Mesothelial cell of epicardium (in vitro differentiated cells): ENCODE results near the gene LGI4. TPM values are rescaled to one million over a fixed set of nuclear protein-coding genes. Genes with fewer than 3 reads are reported as not detected.

ENCODE experiments used
- DNase-seq, 2 experiments: peaks; one replicate each; pipeline ENCODE4 v3.0.0; 2021; ENCODE audit warnings: low spot score in 2 of 2; ENCODE audit not compliant: unreplicated experiment in 2 of 2
- H3K27ac Mint-ChIP-seq: 2 replicates; pipeline ENCODE4 v1.8.0; 2021; ENCODE audit warnings: mixed read lengths
- H3K27me3 Mint-ChIP-seq: 2 replicates; pipeline ENCODE4 v1.8.0; 2021; ENCODE audit warnings: low read depth, mixed read lengths
- H3K36me3 Mint-ChIP-seq: 2 replicates; pipeline ENCODE4 v1.8.0; 2021; ENCODE audit warnings: mixed read lengths
- H3K4me1 Mint-ChIP-seq: 2 replicates; pipeline ENCODE4 v1.8.0; 2021; ENCODE audit warnings: mixed read lengths
- H3K4me3 Mint-ChIP-seq: 2 replicates; pipeline ENCODE4 v1.8.0; 2021; ENCODE audit warnings: mild to moderate bottlenecking, moderate library complexity, mixed read lengths
- H3K9me3 Mint-ChIP-seq: 2 replicates; pipeline ENCODE4 v1.8.0; 2021; ENCODE audit warnings: mixed read lengths
- CTCF ChIP-seq: fragments of 200-600 bp; sonication (generic); IDR thresholded peaks from one replicate; pipeline ENCODE4 v1.5.0; 2021; ENCODE audit warnings: antibody characterized with exemption; ENCODE audit not compliant: unreplicated experiment
- total RNA-seq: library from RNA; stranded (reverse); gene quantifications from 3 replicates; pipeline ENCODE4 v1.2.1, GENCODE V29; 2021

Gene LGI4
- total RNA-seq, 1 donor from 2014 or later = 1.4 TPM

DNA sequence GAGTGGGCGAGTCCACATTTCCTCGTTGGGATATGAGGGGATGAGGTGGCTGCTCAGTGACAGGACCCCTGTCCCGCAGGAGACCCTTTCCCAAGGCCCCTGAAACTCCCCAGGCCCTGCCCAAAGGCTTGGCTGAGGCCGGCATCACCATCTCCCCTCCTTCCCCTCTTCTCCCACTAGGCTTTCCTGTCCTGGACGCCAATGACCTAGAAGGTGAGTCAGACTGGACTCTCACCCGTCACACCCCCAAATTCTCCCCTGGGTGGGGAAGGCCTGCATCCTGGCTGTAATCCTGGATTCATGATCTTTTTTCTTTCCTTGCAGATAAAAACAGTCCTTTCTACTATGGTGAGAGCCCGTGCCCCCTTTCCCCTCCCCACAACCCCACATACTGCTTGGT lies 14.0 kb downstream of the LGI4 start:
- Mint-ChIP-seq H3K4me1 (peaks cover 10% of the 10 kb centered on the region), H3K4me3 (no peak overlapping the region), H3K27me3 (peaks cover 1% of the 10 kb centered on the region), H3K36me3 (no peaks in the 10 kb centered on the region), H3K27ac (no peak overlapping the region), H3K9me3 (no peaks in the 10 kb centered on the region)
- TF ChIP-seq CTCF = no peak
- no peak for DNase-seq

- H3K36me3 Mint-ChIP-seq = no peaks in the 10 kb centered on the region
- H3K9me3 Mint-ChIP-seq = no peaks in the 10 kb centered on the region
- no peak overlapping the region for H3K27ac Mint-ChIP-seq
- H3K4me1 Mint-ChIP-seq = peaks cover 13% of the 10 kb centered on the region
- peaks cover 4% of the 10 kb centered on the region for H3K27me3 Mint-ChIP-seq
- no peak for TF ChIP-seq CTCF
- H3K4me3 Mint-ChIP-seq = no peak overlapping the region
- no peak for DNase-seq
Observed at GRCh38 chr19:35120492-35120891, 14.4 kb downstream of the LGI4 start.

DNA sequence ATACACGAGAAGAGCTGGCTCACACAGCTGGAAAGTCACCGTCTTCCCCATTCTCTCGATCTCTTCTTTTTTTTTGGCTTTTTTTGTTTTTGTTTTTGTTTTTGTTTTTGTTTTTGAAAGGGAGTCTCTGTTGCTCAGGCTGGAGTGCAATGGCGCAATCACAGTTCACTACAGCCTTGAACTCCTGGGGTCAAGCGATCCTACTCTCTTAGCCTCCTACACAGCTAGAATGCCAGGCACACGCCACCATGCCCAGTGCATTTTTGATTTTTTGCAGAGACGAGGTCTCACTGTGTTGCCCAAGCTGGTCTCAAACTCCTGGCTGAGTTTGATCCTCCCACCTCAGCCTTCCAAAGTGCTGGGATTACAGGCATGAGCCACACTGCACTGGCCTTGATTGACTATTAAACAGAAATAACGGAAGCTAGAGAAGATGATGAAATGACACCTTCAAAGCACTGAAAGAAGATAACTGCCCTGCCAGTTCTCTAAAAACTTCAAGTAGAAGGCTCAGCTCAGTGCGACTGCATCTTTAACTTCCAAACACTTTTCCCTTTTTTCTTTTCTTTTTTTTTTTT lies 15.2 kb downstream of the LGI4 start:
- peaks cover 4% of the 10 kb centered on the region for H3K27me3 Mint-ChIP-seq
- peaks cover 19% of the 10 kb centered on the region for H3K4me1 Mint-ChIP-seq
- H3K9me3 Mint-ChIP-seq = no peaks in the 10 kb centered on the region
- H3K36me3 Mint-ChIP-seq = no peaks in the 10 kb centered on the region
- no peak for DNase-seq
- TF ChIP-seq CTCF = no peak
- H3K27ac Mint-ChIP-seq = no peak overlapping the region
- no peak overlapping the region for H3K4me3 Mint-ChIP-seq

- no peaks in the 10 kb centered on the region for H3K9me3 Mint-ChIP-seq
- no peak for DNase-seq
- peaks cover 4% of the 10 kb centered on the region for H3K27me3 Mint-ChIP-seq
- H3K27ac Mint-ChIP-seq = no peak overlapping the region
- H3K36me3 Mint-ChIP-seq = no peaks in the 10 kb centered on the region
- H3K4me1 Mint-ChIP-seq = peaks cover 23% of the 10 kb centered on the region
- no peak for TF ChIP-seq CTCF
- H3K4me3 Mint-ChIP-seq = no peak overlapping the region
Observed at GRCh38 chr19:35119091-35119490, 15.8 kb downstream of the LGI4 start.

DNA sequence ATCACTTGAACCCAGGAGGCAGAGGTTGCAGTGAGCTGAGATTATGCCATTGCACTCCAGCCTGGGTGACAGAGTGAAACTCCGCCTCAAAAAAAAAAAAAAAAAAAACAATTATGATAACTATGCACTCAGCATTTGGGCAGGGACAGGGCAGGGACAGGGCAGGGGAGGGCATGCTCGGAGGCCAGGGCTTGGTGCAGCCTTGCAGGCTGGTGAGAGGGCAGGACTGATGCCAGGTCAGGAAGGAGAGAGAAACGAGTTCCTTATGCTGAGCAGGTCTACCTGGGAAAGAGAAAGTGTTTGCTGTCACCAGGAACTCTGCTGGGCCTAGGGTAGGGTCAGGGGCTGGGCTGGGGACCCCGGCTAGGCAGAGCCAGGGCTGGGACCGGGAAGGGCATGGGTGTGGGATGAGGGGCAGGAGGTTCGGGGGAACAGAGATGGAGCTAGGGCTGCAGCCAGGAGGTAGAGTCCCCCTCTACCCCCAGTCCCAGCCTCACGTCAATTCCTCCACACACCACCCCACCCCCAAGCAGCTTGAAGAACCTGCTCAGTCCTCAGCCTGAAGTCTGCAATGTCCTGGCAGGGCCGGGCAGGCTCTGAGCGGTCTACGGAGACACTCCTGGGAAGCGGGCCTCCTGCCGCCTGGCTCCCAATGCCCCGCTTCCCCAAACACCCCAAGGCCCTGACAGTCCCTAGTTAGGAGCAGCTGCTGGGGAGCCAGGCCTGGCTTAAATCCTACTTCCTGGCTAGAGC lies 16.4 kb downstream of the LGI4 start:
- Mint-ChIP-seq H3K4me3 (no peak overlapping the region), H3K27ac (no peak overlapping the region), H3K9me3 (no peaks in the 10 kb centered on the region), H3K27me3 (peaks cover 4% of the 10 kb centered on the region), H3K36me3 (no peaks in the 10 kb centered on the region), H3K4me1 (peaks cover 24% of the 10 kb centered on the region)
- no peak for TF ChIP-seq CTCF
- DNase-seq = no peak
